ENCODE measurements around the gene KIR2DL3.
"Not testable (repeated sequence)": the region's sequence is repeated elsewhere in the genome, so short reads cannot be mapped to it uniquely, and the experiment has no call there.

KIR2DL3 gene

DNA sequence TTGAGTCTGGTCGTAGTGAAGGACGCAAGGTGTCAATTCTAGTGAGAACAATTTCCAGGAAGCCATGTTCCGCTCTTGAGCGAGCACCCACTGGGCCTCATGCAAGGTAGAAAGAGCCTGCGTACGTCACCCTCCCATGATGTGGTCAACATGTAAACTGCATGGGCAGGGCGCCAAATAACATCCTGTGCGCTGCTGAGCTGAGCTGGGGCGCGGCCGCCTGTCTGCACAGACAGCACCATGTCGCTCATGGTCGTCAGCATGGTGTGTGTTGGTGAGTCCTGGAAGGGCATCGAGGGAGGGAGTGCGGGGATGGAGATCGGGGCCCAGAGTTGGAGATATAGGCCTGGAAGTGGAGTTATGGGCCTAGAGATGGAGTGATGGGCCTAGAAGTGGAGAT lies at the start of gene KIR2DL3:
Gene KIR2DL3 (plus strand): TSS at position 208 of the 400 bp plus-strand sequence. CDS start 33 bp downstream, at position 241.
- not testable (repeated sequence) for H3K27me3 ChIP-seq, H3K9ac ChIP-seq, H4K20me1 ChIP-seq

DNA sequence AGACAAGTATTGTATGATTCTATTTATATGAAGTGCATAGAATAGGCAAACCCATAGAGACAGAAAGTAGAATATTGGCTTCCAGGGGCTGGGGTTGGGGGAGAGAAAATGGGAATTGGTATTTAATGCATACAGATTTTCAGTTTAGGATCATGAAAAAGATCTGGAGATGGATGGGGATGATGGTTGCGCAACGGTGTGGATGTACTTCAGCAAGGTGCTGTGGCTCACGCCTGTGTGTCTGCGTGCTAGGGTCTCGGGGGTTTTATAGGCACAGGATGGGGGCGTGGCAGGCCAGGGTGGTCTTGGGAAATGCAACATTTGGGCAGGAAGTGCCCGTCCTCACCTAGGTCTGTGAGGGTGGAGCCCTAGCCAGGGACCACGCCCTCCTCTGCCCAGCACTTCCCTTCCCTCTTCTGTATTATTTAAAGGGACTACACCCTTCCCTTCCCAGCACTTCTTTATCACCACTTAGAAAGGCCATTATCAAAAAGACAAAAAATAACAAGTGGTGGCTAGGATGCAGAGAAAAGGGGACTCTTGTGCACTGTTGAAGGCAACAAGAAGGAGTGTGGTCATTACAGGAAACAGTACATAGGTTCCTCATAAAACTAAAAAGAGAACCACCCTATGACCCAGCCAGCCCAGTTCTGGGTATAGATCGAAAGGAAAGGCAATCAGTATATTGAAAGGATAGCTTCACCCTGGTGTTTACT lies 46.6 kb upstream of the KIR2DL3 start:
- Histone ChIP-seq H3K4me3 (no peak overlapping the region), H3K27ac (no peak overlapping the region), H3K4me1 (peaks cover 23% of the 10 kb centered on the region), H3K9me3 (no peaks in the 10 kb centered on the region), H3K27me3 (no peaks in the 10 kb centered on the region), H3K4me2 (no peak overlapping the region; the same call in 1 of the 2 replicates), H4K20me1 (no peaks in the 10 kb centered on the region), H3K9ac (no peak overlapping the region), H3K36me3 (no peaks in the 10 kb centered on the region)
- no peak for TF ChIP-seq Cebpa-rat (IDR thresholded peaks at IDR 0.05)

More for the DNA sequence above, at the start of gene KIR2DL3:
- H3K27ac ChIP-seq, H3K36me3 ChIP-seq, H3K4me1 ChIP-seq, H3K4me2 ChIP-seq, H3K4me3 ChIP-seq: not testable (repeated sequence)
- peaks cover 18% of the 10 kb centered on the region; the same call in 1 of the 2 replicates for H3K9me3 ChIP-seq

DNA sequence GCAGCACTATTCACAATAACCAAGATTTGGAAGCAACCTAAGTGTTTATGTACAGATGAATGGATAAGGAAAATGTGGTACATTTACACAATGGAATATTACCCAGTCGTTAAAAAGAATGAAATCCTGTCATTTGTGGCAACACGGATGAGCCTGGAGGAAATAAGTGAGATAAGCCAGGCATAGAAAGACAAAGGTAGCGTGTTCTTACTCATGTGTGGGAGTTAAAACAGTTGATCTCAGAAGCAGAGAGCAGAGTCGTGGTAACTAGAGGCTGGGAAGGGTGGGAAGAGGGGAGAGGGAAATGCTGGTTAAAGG lies 46.1 kb upstream of the KIR2DL3 start:
- Histone ChIP-seq H3K4me2 (no peak overlapping the region), H4K20me1 (no peaks in the 10 kb centered on the region), H3K4me3 (no peak overlapping the region), H3K9me3 (no peaks in the 10 kb centered on the region), H3K4me1 (peaks cover 28% of the 10 kb centered on the region), H3K27me3 (no peaks in the 10 kb centered on the region), H3K36me3 (no peaks in the 10 kb centered on the region), H3K27ac (no peak overlapping the region), H3K9ac (no peak overlapping the region)
- no peak for TF ChIP-seq Cebpa-rat (IDR thresholded peaks at IDR 0.05)

DNA sequence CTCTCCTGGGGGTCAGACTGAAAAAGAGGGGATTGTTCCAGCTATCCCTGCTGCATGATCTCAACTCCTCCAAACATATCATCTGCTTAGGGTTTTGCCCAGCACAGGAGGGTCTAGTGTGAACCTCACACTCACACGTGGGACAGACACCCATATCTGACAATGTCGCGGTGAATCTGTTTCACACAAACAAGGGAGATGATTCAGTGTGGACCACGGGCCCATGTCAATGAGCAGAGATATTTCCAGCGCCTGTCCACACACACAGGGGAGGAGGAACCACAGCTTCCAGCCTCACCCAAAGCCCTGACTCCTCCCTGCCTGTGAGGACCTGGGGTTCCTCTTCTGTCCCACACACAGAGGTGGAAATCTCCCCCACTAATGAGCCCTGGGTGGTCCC lies 43.7 kb upstream of the KIR2DL3 start:
- no peak for TF ChIP-seq Cebpa-rat (IDR thresholded peaks at IDR 0.05)
- Histone ChIP-seq H3K9ac (no peak overlapping the region), H3K4me1 (peaks cover 48% of the 10 kb centered on the region), H3K4me3 (no peak overlapping the region), H3K36me3 (no peaks in the 10 kb centered on the region), H4K20me1 (no peaks in the 10 kb centered on the region), H3K27me3 (no peaks in the 10 kb centered on the region), H3K9me3 (no peaks in the 10 kb centered on the region), H3K27ac (0 out of 2 replicates have a peak overlapping the region, but pooled peaks have one; percentile 1), H3K4me2 (peak overlapping the region; percentile 89)

DNA sequence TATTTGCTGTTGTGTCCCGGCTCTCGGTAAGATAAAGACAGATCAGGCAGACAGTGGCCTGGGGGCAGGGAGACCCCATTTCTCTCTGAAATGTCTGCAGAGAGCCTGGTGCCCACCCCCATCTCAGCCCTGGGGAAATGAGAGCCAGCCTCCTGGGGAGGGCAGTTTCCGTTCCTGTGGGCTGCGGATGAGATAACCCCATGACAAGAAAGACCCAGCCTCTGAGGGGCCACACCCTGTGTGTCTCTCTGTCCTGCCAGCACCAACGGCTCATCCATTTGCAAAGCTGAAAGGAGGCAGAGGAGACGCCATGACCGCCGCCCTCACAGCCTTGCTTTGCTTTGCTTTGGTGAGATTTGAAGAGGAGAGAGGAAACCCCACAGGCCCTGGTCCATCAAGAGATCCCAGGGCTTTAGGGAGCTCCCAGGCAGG lies 42.2 kb upstream of the KIR2DL3 start:
- peak overlapping the region; percentile 48 for H3K4me3 ChIP-seq
- no peaks in the 10 kb centered on the region for H3K27me3 ChIP-seq
- H3K36me3 ChIP-seq: no peaks in the 10 kb centered on the region
- no peaks in the 10 kb centered on the region for H3K9me3 ChIP-seq
- no peak for TF ChIP-seq Cebpa-rat (IDR thresholded peaks at IDR 0.05)
- peak overlapping the region; percentile 83 for H3K27ac ChIP-seq
- H3K9ac ChIP-seq: peak overlapping the region; percentile 68
- peaks cover 48% of the 10 kb centered on the region for H3K4me1 ChIP-seq
- peak overlapping the region; percentile 89 for H3K4me2 ChIP-seq
- H4K20me1 ChIP-seq: no peaks in the 10 kb centered on the region

DNA sequence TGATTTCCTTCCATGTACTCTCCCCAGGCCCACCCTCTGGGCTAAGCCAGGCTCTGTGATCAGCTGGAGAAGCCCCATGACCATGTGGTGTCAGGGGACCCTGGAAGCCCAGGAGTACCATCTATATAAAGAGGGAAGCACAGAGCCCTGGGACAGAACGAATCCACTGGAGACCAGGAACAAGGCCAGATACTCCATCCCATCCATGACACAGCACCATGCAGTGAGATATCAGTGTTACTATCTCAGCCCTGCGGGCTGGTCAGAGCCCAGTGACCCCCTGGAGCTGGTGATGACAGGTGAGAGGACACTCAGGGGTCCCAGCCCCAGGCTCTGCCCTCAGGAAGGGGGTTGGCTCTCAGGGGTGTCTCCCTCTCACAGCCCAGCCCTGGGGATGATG lies 41.5 kb upstream of the KIR2DL3 start:
- H3K9ac ChIP-seq: peak overlapping the region; percentile 68
- peak overlapping the region; percentile 89 for H3K4me2 ChIP-seq
- H3K27ac ChIP-seq: peak overlapping the region; percentile 83
- no peak for TF ChIP-seq Cebpa-rat (IDR thresholded peaks at IDR 0.05)
- H3K27me3 ChIP-seq: no peaks in the 10 kb centered on the region
- no peaks in the 10 kb centered on the region for H3K9me3 ChIP-seq
- H3K4me3 ChIP-seq: peak overlapping the region; percentile 48
- H4K20me1 ChIP-seq: no peaks in the 10 kb centered on the region
- H3K4me1 ChIP-seq: peaks cover 48% of the 10 kb centered on the region
- H3K36me3 ChIP-seq: no peaks in the 10 kb centered on the region

DNA sequence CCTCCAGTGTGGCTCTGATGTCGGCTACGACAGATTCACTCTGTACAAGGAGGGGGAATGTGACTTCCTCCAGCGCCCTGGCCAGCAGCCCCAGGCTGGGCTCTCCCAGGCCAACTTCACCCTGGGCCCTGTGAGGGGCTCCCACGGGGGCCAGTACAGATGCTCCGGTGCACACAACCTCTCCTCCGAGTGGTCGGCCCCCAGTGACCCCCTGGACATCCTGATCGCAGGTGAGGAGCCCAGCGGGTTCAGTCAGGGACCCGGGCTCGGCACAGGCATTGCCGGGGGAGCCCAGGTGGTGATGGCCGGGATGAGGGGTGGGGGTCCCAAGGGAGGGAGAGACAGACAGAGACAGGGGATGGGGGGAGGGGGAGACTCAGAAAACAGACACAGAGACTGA lies 40.6 kb upstream of the KIR2DL3 start:
- not testable (repeated sequence) for H3K36me3 ChIP-seq, H3K27me3 ChIP-seq, H3K9me3 ChIP-seq, H3K27ac ChIP-seq, H3K9ac ChIP-seq, H3K4me3 ChIP-seq, H4K20me1 ChIP-seq
- peak overlapping the region; percentile 89 for H3K4me2 ChIP-seq
- peaks cover 54% of the 10 kb centered on the region for H3K4me1 ChIP-seq

DNA sequence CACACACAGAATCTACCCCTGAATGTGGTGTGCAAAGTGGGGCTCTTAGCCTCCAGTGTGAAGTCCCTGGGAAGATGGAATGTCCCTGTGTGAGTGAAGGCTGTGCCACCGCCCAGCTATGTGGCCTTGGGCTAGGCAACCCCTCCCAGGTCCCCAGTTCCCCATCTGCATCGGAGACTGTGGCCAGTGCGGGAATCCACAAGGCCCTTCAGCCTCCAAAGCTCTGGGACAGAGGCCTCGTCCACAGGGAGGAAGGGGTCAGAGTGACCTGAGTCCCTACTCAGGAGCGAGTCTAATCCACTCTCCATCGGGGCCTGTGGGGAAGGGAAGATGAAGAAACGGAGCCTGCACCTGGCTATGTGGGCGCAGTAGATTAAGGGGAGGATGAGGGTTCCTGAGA lies 33.4 kb upstream of the KIR2DL3 start:
- H3K9ac ChIP-seq: no peak overlapping the region
- peaks cover 35% of the 10 kb centered on the region for H3K4me1 ChIP-seq
- H3K4me3 ChIP-seq: no peak overlapping the region
- no peak for TF ChIP-seq Cebpa-rat (IDR thresholded peaks at IDR 0.05)
- H4K20me1 ChIP-seq: no peaks in the 10 kb centered on the region
- no peaks in the 10 kb centered on the region for H3K27me3 ChIP-seq
- no peak overlapping the region for H3K4me2 ChIP-seq
- no peak overlapping the region for H3K27ac ChIP-seq
- no peaks in the 10 kb centered on the region for H3K9me3 ChIP-seq
- H3K36me3 ChIP-seq: no peaks in the 10 kb centered on the region

DNA sequence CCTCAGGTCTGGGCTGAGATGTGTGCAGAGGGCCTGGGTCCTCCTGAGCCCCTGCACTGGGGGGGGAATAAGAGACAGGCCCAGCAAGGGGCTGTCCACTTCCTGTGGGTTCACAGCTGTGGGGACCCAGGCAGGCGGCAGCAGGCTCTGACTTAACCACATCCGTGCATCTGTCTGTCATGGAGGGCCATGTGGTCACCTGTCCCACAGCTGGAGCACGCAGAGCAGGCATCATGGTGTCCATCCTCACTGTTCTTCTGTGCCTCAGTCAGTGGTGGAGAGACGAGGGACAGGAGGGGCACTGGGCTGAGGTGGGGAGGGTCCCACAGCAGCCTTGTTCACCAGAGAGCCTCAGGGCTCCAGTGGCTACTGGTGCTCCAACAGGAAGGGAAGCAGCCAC lies 30.4 kb upstream of the KIR2DL3 start:
- Histone ChIP-seq H3K4me3 (0 out of 2 replicates have a peak overlapping the region, but pooled peaks have one; percentile 24), H3K4me2 (peak overlapping the region; percentile 80), H4K20me1 (no peaks in the 10 kb centered on the region), H3K4me1 (peaks cover 35% of the 10 kb centered on the region), H3K36me3 (no peaks in the 10 kb centered on the region), H3K27ac (peak overlapping the region; percentile 50), H3K9me3 (no peaks in the 10 kb centered on the region), H3K27me3 (no peaks in the 10 kb centered on the region), H3K9ac (0 out of 2 replicates have a peak overlapping the region, but pooled peaks have one; percentile 20)
- no peak for TF ChIP-seq Cebpa-rat (IDR thresholded peaks at IDR 0.05)

DNA sequence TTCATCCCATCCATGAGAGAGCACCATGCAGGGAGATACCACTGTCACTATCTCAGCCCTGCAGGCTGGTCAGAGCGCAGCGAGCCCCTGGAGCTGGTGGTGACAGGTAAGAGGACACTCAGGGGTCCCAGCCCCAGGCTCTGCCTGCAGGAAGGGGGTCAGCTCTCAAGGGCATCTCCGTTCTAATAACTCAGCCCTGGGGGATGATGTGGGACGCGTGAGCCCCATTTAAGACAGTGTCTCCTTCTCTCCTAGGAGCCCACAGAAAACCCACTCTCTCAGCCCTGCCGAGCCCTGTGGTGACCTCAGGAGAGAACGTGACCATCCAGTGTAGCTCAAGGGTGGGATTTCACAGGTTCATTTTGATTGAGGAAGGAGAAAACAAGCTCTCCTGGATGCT lies 29.5 kb upstream of the KIR2DL3 start:
- H3K9me3 ChIP-seq: no peaks in the 10 kb centered on the region
- H3K4me1 ChIP-seq: peaks cover 34% of the 10 kb centered on the region
- no peaks in the 10 kb centered on the region for H3K27me3 ChIP-seq
- TF ChIP-seq Cebpa-rat (IDR thresholded peaks at IDR 0.05): no peak
- no peak overlapping the region for H3K9ac ChIP-seq
- no peak overlapping the region for H3K4me3 ChIP-seq
- H3K27ac ChIP-seq: peak overlapping the region; percentile 50
- H3K36me3 ChIP-seq: no peaks in the 10 kb centered on the region
- no peaks in the 10 kb centered on the region for H4K20me1 ChIP-seq
- peak overlapping the region; percentile 80 for H3K4me2 ChIP-seq
